ENCODE measurements around the gene BTG3. TPM values are rescaled to one million over a fixed set of nuclear protein-coding genes. Genes with fewer than 3 reads are reported as not detected.

BTG3 gene
- total and polyA plus RNA-seq, 4 donors: 47.9 to 120 (median 73.0) TPM

DNA sequence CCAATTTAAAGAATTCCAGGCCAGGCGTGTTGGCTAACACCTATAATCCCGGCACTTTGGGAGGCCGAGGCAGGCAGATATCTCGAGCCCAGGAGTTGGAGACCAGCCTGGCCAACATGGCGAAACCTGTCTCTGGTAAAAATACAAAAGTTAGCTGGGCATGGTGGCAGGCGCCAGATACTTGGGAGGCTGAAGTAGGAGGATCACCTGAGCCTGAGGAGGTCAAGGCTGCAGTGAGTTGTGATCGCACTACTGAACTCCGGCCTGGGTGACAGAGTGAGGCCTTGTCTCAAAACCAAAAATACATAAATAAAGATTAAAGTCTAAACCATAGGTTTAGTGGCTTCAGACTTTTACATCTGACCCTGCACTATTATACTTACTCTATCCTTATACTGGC, 32.4 kb downstream of the BTG3 start:
- ATAC-seq (ENCODE audit: insufficient read depth, low FRiP score) (no peak), DNase-seq (no peak)
- no peak for TF ChIP-seq CTCF (IDR thresholded peaks at IDR 0.05; ENCODE audit: control extremely low read depth, extremely low read depth)
- WGBS, 2 donors: 93 to 95% methylated on average over 8 of the region's 8 CpGs
- H3K27ac ChIP-seq (ENCODE audit: low read depth in 1 of 2, low read length in 1 of 2): no peak overlapping the region
- H3K36me3 ChIP-seq (ENCODE audit: control insufficient read depth in 4 of 4, insufficient read depth in 4 of 4, low read length in 4 of 4): peaks cover 0 to 2% (median 0%) of the 10 kb centered on the region in 4 donors
- no peak overlapping the region for H3K9ac ChIP-seq (ENCODE audit: insufficient read depth in 1 of 2, low read length in 2 of 2)
- H3K4me3 ChIP-seq: no peak overlapping the region
- no peaks in the 10 kb centered on the region for H3K9me3 ChIP-seq (ENCODE audit: control insufficient read depth in 4 of 4, insufficient read depth in 3 of 4, low read length in 3 of 4)
- H3K27me3 ChIP-seq (ENCODE audit: control insufficient read depth in 3 of 3, insufficient read depth in 3 of 3, low read length in 2 of 3): no peaks in the 10 kb centered on the region
- peaks cover 0 to 3% (median 0%) of the 10 kb centered on the region in 5 donors for H3K4me1 ChIP-seq (ENCODE audit: control insufficient read depth in 5 of 5, insufficient read depth in 5 of 5, low read length in 5 of 5)

DNA sequence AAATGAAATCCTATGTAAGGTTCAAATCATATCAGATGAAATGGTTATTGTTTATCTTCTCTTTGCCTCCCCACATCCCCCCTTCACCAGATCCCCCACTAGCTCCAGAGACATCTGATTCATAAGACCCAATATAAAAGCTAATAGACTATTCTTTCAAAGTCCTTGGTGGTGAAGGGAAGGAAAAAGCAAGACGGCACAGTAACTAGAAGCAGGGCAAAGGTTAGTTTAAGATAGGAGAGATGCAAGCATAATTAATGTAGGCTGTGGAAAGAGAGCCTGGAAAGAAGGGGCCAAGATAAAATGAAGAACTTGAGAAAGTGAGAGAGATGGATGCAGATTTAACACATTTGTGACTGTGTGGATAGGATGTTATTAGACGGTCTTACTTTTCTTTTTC, 33.8 kb downstream of the BTG3 start:
- peaks cover 0 to 3% (median 0%) of the 10 kb centered on the region in 5 donors for H3K4me1 ChIP-seq (ENCODE audit: control insufficient read depth in 5 of 5, insufficient read depth in 5 of 5, low read length in 5 of 5)
- no peak overlapping the region for H3K9ac ChIP-seq (ENCODE audit: insufficient read depth in 1 of 2, low read length in 2 of 2)
- no peak overlapping the region for H3K4me3 ChIP-seq
- H3K27ac ChIP-seq (ENCODE audit: low read depth in 1 of 2, low read length in 1 of 2): no peak overlapping the region
- peaks cover 0 to 2% (median 0%) of the 10 kb centered on the region in 4 donors for H3K36me3 ChIP-seq (ENCODE audit: control insufficient read depth in 4 of 4, insufficient read depth in 4 of 4, low read length in 4 of 4)
- TF ChIP-seq CTCF (IDR thresholded peaks at IDR 0.05; ENCODE audit: control extremely low read depth, extremely low read depth): no peak
- whole genome bisulfite sequencing, 2 donors: 81 to 83% methylated on average over 2 of the region's 2 CpGs
- ATAC-seq (ENCODE audit: insufficient read depth, low FRiP score): no peak
- no peaks in the 10 kb centered on the region for H3K27me3 ChIP-seq (ENCODE audit: control insufficient read depth in 3 of 3, insufficient read depth in 3 of 3, low read length in 2 of 3)
- H3K9me3 ChIP-seq (ENCODE audit: control insufficient read depth in 4 of 4, insufficient read depth in 3 of 4, low read length in 3 of 4): no peaks in the 10 kb centered on the region
- DNase-seq: no peak

GRCh38 chr21:17578162-17578561, 34.5 kb downstream of the BTG3 start:
- no peak for DNase-seq
- no peak for ATAC-seq (ENCODE audit: insufficient read depth, low FRiP score)
- H3K27ac ChIP-seq (ENCODE audit: low read depth in 1 of 2, low read length in 1 of 2): no peak overlapping the region
- peaks cover 0 to 2% (median 0%) of the 10 kb centered on the region in 4 donors for H3K36me3 ChIP-seq (ENCODE audit: control insufficient read depth in 4 of 4, insufficient read depth in 4 of 4, low read length in 4 of 4)
- TF ChIP-seq CTCF (IDR thresholded peaks at IDR 0.05; ENCODE audit: control extremely low read depth, extremely low read depth): no peak
- no peak overlapping the region for H3K9ac ChIP-seq (ENCODE audit: insufficient read depth in 1 of 2, low read length in 2 of 2)
- 84 to 95% methylated on average over 2 of the region's 2 CpGs for WGBS, 2 donors
- no peaks in the 10 kb centered on the region for H3K9me3 ChIP-seq (ENCODE audit: control insufficient read depth in 4 of 4, insufficient read depth in 3 of 4, low read length in 3 of 4)
- no peak overlapping the region for H3K4me3 ChIP-seq
- no peaks in the 10 kb centered on the region for H3K27me3 ChIP-seq (ENCODE audit: control insufficient read depth in 3 of 3, insufficient read depth in 3 of 3, low read length in 2 of 3)
- H3K4me1 ChIP-seq (ENCODE audit: control insufficient read depth in 5 of 5, insufficient read depth in 5 of 5, low read length in 5 of 5): peaks cover 0 to 3% (median 0%) of the 10 kb centered on the region in 5 donors

DNA sequence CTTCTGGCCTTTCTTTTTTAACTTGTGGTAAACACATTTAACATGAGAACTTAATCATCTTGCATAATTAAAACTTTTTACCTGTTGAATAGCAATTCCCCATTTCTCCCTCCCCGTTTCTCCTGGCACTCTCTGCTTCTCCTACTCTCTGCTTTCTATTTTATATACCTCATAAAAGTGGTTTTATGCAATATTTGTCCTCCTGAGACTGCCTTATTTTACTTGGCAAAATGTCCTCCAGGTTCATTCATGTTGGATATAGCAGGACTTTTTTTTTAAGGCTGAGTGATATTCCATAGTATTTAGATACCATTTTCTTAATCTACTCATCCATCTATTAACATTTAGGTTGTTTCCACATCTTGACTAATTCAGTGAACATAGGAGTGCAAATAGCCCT, 35.0 kb downstream of the BTG3 start:
- DNase-seq: no peak
- H3K9me3 ChIP-seq (ENCODE audit: control insufficient read depth in 4 of 4, insufficient read depth in 3 of 4, low read length in 3 of 4): no peaks in the 10 kb centered on the region
- no peak overlapping the region for H3K9ac ChIP-seq (ENCODE audit: insufficient read depth in 1 of 2, low read length in 2 of 2)
- 69 to 87% methylated on average over 1 of the region's 1 CpG for WGBS, 2 donors
- H3K36me3 ChIP-seq (ENCODE audit: control insufficient read depth in 4 of 4, insufficient read depth in 4 of 4, low read length in 4 of 4): peaks cover 0 to 2% (median 0%) of the 10 kb centered on the region in 4 donors
- H3K4me1 ChIP-seq (ENCODE audit: control insufficient read depth in 5 of 5, insufficient read depth in 5 of 5, low read length in 5 of 5): peaks cover 0 to 3% (median 0%) of the 10 kb centered on the region in 5 donors
- no peaks in the 10 kb centered on the region for H3K27me3 ChIP-seq (ENCODE audit: control insufficient read depth in 3 of 3, insufficient read depth in 3 of 3, low read length in 2 of 3)
- ATAC-seq (ENCODE audit: insufficient read depth, low FRiP score): no peak
- H3K27ac ChIP-seq (ENCODE audit: low read depth in 1 of 2, low read length in 1 of 2): no peak overlapping the region
- H3K4me3 ChIP-seq: no peak overlapping the region
- no peak for TF ChIP-seq CTCF (IDR thresholded peaks at IDR 0.05; ENCODE audit: control extremely low read depth, extremely low read depth)

All from lung (tissue), 12 donors.